Mammary epithelial cell (primary cell): ENCODE data around the gene DPP10.

Source experiments
- CTCF ChIP-seq, 2 donors: IDR thresholded peaks in 1 of 2; conservative IDR thresholded peaks in 1 of 2; 2 replicates each; pipeline ENCODE4 v1.5.1; 2011 to 2012; ENCODE audit warnings: inconsistent platforms in 2 of 2, low read length in 2 of 2, mild to moderate bottlenecking in 2 of 2, control low read depth in 1 of 2, low read depth in 1 of 2; ENCODE audit not compliant: insufficient read depth in 1 of 2; ENCODE audit errors: extremely low read depth in 1 of 2
- EZH2 ChIP-seq: IDR thresholded peaks from 2 replicates; pipeline ENCODE4 v1.6.1; 2012; ENCODE audit warnings: low read length, inconsistent platforms, borderline replicate concordance

GRCh38 chr2:115694651-115695050 lies 1252.2 kb downstream of the DPP10 start:
- TF ChIP-seq CTCF (conservative IDR thresholded peaks at IDR 0.05 in 1 of 2, IDR thresholded peaks at IDR 0.05 in 1 of 2; ENCODE audit: extremely low read depth in 1 of 2, insufficient read depth in 1 of 2, low read depth in 1 of 2, low read length in 2 of 2) (no peak), EZH2 (no peak)
